ENCODE results near the gene UPK3A.

DNA sequence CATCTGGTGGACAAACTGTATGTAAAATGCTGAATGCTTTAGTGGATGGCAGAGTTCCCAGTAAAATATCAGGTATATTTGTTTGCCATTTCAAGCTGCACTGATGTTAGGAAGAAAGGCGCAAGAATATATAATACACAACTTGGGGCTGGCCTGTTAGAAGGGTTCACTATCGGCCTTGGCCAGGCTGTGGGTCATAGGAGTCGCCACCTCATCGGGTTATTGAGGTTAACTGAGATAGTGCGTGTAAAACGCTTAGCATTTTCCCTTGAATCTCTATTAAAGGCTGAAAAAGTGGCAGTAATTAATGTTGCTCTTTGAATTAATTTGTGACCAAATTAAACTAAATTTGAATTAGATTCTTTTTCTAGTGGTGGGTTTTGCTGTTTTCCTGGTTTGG is 30.0 kb downstream of the UPK3A start:
- TF ChIP-seq POLR2AphosphoS5 (IDR thresholded peaks at IDR 0.05) (no peak), EZH2 (IDR thresholded peaks at IDR 0.05; ENCODE audit: borderline replicate concordance, insufficient read depth, low read length, poor library complexity, severe bottlenecking) (no peak), RAD21 (conservative IDR thresholded peaks at IDR 0.05) (no peak), TAF1 (IDR thresholded peaks at IDR 0.05; ENCODE audit: low read depth) (no peak), MXI1 (conservative IDR thresholded peaks at IDR 0.05; ENCODE audit: poor library complexity, severe bottlenecking) (no peak), EP300 (conservative IDR thresholded peaks at IDR 0.05; ENCODE audit: poor library complexity, severe bottlenecking) (no peak), SMC3 (conservative IDR thresholded peaks at IDR 0.05; ENCODE audit: poor library complexity) (no peak)
- TF ChIP-seq, protein P1, sequence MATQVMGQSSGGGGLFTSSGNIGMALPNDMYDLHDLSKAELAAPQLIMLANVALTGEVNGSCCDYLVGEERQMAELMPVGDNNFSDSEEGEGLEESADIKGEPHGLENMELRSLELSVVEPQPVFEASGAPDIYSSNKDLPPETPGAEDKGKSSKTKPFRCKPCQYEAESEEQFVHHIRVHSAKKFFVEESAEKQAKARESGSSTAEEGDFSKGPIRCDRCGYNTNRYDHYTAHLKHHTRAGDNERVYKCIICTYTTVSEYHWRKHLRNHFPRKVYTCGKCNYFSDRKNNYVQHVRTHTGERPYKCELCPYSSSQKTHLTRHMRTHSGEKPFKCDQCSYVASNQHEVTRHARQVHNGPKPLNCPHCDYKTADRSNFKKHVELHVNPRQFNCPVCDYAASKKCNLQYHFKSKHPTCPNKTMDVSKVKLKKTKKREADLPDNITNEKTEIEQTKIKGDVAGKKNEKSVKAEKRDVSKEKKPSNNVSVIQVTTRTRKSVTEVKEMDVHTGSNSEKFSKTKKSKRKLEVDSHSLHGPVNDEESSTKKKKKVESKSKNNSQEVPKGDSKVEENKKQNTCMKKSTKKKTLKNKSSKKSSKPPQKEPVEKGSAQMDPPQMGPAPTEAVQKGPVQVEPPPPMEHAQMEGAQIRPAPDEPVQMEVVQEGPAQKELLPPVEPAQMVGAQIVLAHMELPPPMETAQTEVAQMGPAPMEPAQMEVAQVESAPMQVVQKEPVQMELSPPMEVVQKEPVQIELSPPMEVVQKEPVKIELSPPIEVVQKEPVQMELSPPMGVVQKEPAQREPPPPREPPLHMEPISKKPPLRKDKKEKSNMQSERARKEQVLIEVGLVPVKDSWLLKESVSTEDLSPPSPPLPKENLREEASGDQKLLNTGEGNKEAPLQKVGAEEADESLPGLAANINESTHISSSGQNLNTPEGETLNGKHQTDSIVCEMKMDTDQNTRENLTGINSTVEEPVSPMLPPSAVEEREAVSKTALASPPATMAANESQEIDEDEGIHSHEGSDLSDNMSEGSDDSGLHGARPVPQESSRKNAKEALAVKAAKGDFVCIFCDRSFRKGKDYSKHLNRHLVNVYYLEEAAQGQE (IDR thresholded peaks at IDR 0.05; ENCODE audit: borderline replicate concordance), result no peak
- TF ChIP-seq, protein P2, sequence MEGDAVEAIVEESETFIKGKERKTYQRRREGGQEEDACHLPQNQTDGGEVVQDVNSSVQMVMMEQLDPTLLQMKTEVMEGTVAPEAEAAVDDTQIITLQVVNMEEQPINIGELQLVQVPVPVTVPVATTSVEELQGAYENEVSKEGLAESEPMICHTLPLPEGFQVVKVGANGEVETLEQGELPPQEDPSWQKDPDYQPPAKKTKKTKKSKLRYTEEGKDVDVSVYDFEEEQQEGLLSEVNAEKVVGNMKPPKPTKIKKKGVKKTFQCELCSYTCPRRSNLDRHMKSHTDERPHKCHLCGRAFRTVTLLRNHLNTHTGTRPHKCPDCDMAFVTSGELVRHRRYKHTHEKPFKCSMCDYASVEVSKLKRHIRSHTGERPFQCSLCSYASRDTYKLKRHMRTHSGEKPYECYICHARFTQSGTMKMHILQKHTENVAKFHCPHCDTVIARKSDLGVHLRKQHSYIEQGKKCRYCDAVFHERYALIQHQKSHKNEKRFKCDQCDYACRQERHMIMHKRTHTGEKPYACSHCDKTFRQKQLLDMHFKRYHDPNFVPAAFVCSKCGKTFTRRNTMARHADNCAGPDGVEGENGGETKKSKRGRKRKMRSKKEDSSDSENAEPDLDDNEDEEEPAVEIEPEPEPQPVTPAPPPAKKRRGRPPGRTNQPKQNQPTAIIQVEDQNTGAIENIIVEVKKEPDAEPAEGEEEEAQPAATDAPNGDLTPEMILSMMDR (IDR thresholded peaks at IDR 0.05; ENCODE audit: poor library complexity, severe bottlenecking), result no peak

Measured in neural cell (in vitro differentiated cells).